GM19043 (cell line): ENCODE data around the gene PLCL1.

Experiments
- ATAC-seq: cut with Tn5 transposase; IDR thresholded peaks from one replicate; pipeline ENCODE4 v1.9.1; 2021; ENCODE audit warnings: low read depth; ENCODE audit not compliant: unreplicated experiment

PLCL1 gene

DNA sequence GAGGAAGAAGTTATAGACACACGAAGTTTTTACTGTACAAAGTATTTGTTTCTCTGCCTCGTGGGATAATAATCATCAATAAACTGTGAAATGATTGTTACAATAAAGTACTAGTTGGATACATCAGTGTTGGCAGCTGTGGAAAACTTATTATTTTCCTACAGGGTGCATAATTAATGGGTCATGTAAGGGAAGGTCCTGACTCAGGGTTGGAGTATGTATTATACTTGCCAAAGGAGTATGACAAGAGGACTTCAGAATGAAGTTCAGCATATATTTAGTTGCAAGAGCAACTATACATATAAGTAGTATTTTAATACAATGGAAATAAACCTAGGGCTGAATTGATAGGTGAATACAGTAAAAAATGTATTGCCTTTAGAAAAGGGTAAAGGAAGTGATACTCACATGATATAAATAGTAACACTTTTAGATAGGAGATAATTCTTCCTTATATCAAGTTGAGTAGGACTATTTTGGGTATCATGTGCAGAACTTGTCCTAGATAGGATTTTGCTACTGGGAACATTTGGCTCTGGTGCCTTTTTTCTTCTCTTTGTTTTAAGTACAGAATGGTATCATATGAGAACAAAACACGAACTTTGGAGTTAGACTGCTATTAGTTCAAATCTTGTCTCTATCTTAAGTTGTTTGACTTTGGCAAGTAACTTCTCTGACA is 79.1 kb downstream of the PLCL1 start:
- ATAC-seq, result no peak

DNA sequence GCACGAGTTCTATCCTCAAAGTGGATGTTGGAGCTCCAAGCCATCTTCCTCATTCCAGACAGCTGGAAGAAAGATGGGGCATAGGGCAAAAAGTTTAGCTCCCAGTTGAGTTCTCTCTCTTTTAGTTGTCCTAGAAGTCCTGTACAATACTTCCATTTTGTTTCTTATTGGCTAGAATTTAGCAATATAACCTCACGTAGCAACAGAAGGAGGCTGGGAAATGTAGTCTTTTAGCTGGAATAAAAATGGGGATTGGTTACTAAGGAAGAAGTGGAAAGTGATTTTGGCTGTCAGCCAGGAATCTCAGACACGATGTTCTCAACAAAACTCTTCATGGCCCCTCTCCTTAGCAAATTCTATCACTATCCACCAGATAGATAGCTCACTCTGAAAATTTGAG is 79.9 kb downstream of the PLCL1 start:
- ATAC-seq, result no peak

- no peak for ATAC-seq
Observed at GRCh38 chr2:197885126-197885525, 80.7 kb downstream of the PLCL1 start.

DNA sequence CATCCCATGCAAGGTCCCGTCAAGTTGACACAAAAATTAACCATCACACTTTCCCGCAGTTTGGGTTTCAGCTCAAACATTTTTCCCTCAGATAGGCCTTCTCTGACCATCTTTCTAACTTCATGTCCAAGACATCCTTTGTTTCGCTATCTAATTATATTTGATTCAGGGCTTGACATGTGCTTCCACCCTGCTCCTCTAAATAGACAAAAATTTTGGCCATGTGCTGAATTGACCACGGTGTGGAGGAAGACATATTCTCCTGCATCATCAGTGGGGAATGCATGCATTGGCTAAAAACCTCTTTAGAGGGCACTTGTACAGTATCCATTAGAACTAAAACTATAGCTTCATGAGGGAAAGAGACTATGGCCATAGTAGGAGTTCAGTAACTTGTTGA is 81.2 kb downstream of the PLCL1 start:
- no peak for ATAC-seq

- ATAC-seq, result no peak
Observed at GRCh38 chr2:197888321-197888720, 83.9 kb downstream of the PLCL1 start.

DNA sequence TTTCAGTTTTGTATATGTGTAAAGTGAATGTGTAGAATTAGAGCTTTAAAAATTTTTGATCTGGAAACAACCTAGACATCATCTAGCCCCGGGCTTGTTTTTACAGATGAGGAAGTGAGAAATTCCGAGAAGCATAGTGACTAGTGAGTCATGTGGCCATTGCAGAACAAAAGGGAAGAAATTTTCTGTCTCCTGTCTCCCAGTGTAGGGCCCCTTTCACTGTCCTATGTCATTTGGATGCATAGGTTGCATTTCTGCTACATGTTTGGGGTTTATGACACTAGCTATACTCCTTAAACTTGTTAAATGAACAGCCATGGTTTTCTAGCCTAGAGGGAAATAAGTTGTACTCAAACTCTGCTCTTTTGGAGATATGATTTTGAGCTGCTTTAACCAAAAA is 84.6 kb downstream of the PLCL1 start:
- ATAC-seq, result peak; percentile 99

DNA sequence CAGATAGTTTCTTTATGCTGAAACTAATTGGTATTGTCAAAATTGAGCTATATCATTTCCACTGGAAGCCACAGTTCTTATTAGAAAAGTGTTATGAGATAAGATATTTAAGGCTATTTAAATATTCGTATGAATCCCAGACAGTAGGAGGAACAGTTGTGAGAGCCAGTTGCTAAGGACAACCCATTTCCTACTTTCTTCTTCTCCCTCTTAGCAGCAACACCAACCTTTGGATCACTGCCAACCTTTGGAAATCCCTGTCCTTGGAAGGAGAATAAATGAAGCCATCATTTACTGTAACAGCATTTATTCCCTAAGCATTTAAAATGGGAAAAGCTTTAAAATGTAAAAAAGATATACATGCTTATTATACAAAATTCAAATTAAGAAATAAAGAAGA is 85.8 kb downstream of the PLCL1 start:
- no peak for ATAC-seq

GRCh38 chr2:197891897-197892442 is 87.6 kb downstream of the PLCL1 start:
- no peak for ATAC-seq

DNA sequence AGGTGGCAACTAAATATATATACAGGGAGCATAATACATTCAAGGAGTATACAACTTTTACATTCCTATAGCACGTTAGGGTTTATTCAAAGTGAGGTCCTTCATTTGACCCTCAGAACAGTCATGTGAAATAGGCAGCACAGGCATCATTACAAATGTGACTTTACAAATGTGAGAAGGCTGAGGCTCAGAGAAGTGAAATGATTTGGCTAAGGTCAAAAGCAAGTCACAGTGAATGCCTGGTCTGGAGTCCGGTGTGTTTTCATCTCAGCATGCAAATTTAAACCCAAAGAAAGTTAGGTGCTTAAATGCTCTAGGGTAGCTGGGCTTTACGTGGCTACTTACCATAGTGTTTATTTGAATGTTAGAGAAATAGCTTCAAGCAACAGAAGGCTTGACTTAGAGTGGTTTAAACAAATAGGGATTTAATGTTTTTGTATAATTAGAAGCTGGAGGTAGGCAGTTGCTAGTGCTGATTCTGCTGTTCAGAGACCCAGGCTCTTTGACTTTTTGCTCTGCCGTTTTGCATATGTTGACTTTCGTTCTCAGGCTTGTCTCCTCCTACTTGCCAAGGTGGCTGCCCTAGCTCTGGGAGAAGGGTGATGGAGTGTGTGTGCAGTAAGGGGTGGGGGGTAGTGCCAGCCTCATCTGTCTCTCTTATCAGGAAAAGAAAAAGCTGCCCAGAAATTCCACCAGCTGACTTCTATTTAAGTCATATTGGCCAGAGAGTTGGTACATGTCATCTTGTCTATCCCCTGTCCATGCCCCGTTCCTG is 89.2 kb downstream of the PLCL1 start:
- ATAC-seq, result no peak

DNA sequence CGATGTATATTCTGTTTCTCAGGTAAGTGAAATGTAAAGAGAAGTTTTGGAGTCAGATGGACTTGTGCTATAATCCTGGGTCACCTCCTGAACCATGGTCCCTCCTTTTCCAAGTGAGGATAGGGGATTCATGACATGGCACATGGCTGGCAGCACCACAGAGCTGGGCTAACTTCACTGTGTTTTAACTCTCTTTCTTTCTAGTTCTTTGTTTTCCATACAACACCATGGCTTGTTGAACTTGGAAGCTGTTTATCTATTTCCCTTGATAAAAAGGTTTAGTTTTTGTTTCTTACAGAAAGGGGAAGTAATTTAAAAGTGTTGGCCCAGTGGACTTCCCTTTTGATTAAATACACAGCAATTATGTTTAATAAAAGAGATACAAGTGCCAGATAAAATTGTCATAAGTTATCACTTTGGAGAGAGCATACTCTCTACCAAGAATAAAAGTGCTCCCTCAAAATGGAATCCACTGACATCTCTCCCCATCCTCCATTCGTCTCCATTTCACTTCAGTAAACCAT is 90.4 kb downstream of the PLCL1 start:
- ATAC-seq, result no peak

DNA sequence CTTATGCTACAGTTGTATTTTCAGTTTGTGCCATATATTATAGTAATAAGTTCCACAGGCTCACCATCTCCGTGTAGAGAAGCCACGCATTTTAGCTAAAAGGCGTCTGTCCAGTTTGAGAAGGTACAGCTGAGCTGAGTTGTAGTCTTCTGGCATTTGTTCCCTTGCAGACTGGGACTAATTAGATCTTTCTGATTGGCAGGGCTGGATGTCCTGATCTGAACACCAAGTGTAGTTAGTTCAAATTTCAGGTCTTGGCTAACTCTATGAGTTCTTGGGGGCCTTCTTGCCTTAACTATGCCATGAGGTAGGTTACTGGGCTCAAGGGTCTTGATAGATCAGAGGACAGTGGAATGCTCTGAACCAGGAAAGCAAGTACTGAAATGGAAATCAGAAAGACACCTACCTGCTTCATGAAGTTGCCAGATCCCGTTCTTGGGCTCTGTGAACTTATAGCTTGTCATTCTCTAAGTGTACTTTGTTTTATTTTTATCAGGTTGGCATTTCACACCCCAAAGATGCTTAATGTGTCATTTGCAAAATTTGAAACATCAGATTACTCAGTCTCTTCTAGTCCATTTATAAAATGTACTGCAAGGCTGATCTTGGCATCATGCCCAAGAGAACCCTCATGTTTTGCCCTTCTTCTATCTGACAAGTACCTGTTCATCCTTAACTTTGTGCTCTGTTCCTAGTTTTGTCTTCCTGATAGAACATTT is 93.7 kb downstream of the PLCL1 start:
- no peak for ATAC-seq

DNA sequence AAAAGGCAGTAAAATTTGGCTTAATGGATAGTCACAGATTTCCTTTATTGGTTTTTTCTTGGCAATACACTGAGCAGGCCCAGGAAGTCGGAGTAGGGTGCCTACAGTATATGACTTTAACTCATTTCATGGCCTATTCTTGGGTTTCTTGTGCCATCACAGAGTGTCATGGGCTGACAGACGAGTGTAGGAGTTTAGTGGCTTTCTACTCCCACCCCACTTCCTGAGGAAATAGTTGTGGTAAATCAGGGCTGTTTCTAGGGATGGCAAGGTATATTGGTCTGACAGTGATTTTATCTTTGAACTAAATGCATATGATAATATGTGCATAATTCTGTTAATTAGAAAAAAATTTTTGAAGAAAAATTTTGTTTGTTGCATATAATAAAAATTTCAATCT is 100.1 kb downstream of the PLCL1 start:
- ATAC-seq, result no peak

DNA sequence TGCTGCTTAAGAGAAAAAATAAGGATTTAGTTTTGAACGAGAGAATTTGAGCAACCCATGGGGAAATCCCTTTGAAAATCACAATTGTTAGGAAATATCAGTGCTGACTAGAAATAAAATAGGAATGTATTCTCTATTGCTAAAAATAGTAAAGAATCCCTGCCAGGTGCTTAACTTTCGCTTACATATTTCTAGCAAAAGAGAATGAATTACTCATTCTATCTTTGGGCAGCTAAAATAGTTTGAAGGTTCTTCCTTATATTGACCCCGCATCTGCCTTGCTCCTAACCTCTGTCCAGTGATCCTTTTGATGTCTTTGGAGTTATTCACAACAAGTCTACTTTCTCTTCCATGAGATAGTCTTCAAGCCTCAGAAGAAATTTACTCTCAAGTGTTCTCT is 103.8 kb downstream of the PLCL1 start:
- no peak for ATAC-seq

DNA sequence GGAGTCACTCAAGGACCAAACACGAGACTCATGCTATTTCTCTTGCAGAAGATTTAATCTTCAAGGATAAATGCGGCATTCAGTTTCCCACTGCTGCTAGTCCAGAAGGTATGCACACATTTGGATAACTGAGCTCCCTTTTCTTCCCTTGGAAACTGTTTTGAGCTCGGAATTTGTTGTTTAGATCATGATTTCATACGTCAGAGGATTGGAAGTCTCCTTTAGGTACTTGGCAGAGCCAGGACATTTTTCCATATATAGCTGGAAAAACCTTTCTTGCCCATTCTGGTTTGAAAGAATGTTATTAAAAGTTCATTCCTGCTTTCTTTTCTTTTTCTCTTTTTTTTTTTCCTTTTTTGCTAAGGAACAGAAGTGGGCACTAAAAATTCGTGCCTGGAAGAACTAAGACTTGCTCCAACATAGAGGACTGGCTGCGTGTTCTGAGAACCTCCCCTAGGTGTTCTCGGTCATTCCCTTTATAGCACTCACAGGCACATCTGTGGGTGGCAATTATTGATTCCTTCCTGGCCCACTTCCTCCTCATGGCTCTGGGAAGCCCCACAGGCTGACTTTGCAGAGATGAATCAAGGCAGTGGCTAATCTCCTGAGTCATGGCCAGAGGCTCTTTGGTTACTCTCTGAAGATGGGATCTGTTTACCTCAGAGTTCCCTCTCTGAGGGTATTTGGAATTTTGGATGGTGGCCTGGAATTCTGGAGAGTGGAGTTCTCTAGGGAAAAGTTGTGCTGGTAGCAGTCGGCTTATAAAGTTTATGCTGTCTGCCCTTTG is 104.8 kb downstream of the PLCL1 start:
- no peak for ATAC-seq

- no peak for ATAC-seq
Observed at GRCh38 chr2:197911667-197912066, 107.3 kb downstream of the PLCL1 start.

DNA sequence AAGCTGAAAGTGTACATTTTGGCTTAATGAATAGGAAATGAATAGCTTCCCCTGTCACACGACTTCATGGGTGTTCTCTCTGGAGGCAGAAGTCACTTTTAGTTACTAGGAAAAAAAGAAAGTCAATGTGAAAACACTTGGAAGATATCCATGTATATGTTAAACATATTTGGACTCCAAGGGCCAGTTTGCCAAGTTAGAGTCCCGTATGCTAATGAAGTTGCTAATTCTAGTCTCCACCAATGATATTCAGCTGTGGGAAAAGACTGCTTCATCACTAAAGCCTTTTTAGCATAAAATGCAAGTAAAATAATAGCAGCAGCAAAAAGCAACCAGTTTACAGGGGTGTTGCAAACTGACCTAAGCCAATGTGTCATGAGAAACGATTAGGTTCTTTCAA is 108.7 kb downstream of the PLCL1 start:
- no peak for ATAC-seq

GRCh38 chr2:197914778-197915177 is 110.4 kb downstream of the PLCL1 start:
- ATAC-seq, result no peak

GRCh38 chr2:197915548-197916265 is 111.3 kb downstream of the PLCL1 start:
- ATAC-seq, result no peak

- ATAC-seq, result no peak
Observed at GRCh38 chr2:197919487-197919886, 115.1 kb downstream of the PLCL1 start.

DNA sequence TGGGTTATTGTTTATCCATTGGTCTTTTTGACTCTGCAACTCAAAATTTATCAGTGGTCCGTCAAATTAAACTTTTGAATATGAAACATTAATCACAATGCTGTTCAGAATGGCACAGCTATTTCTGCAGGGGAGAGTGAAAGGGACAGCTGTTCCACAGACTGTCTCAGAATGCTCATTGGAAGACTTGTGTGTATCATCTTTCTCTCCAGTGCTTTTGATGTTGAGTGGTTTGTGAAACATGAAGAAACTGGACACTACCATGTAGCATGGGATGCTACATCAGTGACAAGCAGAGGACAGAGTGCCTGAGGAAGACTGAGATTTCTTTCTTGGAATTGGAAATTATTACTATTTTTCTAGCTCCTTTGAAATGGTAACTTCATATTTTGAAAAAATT is 115.7 kb downstream of the PLCL1 start:
- ATAC-seq, result no peak
